ENCODE measurements around the gene FNDC7.
"Not testable (repeated sequence)": the region's sequence is repeated elsewhere in the genome, so short reads cannot be mapped to it uniquely, and the experiment has no call there.

FNDC7 gene

GRCh38 chr1:108699375-108700332, 13.1 kb upstream of the FNDC7 start:
- no peak for DNase-seq

- DNase-seq = no peak
These were observed 11.4 kb upstream of the FNDC7 start for GRCh38 chr1:108701176-108701849.

- DNase-seq = not testable (repeated sequence)
These were observed 10.6 kb upstream of the FNDC7 start for GRCh38 chr1:108702109-108702508.

- no peak for DNase-seq
These were observed 8.8 kb upstream of the FNDC7 start for GRCh38 chr1:108703939-108704338.

GRCh38 chr1:108704496-108704895, 8.2 kb upstream of the FNDC7 start:
- DNase-seq = no peak

- DNase-seq = no peak
These were observed 6.1 kb upstream of the FNDC7 start for GRCh38 chr1:108706643-108707042.

GRCh38 chr1:108708691-108709660, 3.7 kb upstream of the FNDC7 start:
- no peak for DNase-seq

GRCh38 chr1:108715932-108716331, 3.2 kb downstream of the FNDC7 start:
- DNase-seq = no peak

GRCh38 chr1:108716437-108717230, 3.9 kb downstream of the FNDC7 start:
- DNase-seq = no peak

GRCh38 chr1:108717774-108718316, 5.1 kb downstream of the FNDC7 start:
- DNase-seq = no peak

- DNase-seq = no peak
These were observed 6.4 kb downstream of the FNDC7 start for GRCh38 chr1:108718927-108719655.

- no peak for DNase-seq
These were observed 7.1 kb downstream of the FNDC7 start for GRCh38 chr1:108719656-108720435.

GRCh38 chr1:108722292-108722691, 9.6 kb downstream of the FNDC7 start:
- no peak for DNase-seq

- DNase-seq = no peak
These were observed 13.2 kb downstream of the FNDC7 start for GRCh38 chr1:108725906-108726305.

GRCh38 chr1:108728327-108728923, 15.7 kb downstream of the FNDC7 start:
- DNase-seq = no peak

- no peak for DNase-seq
These were observed 16.8 kb downstream of the FNDC7 start for GRCh38 chr1:108729481-108729880.

GRCh38 chr1:108732398-108732797, 19.7 kb downstream of the FNDC7 start:
- DNase-seq = no peak

GRCh38 chr1:108734171-108734865, 21.6 kb downstream of the FNDC7 start:
- DNase-seq = no peak

GRCh38 chr1:108742253-108742652, 29.5 kb downstream of the FNDC7 start:
- no peak for DNase-seq
